Measurements from ENCODE around the gene PRPF38B. TPM values are rescaled to one million over a fixed set of nuclear protein-coding genes. Genes with fewer than 3 reads are reported as not detected.

Gene PRPF38B
- total RNA-seq, 4 donors from 2014 or later = 11.7 to 56.4 (median 39.2) TPM

- in situ Hi-C loops (cut with MboI; ENCODE audit: low pct_ligation_motif_present in 1 of 4, low pct_unique_long_range_greater_than_20kb in 1 of 4, low sequenced_read_pairs in 3 of 4) = loop anchor here in 3 of 4 donors (5.0 to 25.0 kb wide), 5 partner anchors 81 to 433 kb away; partner anchors contain the start of genes SLC25A24 (in 2 of the 3) and EEIG2 (in 1 of the 3)
- TF ChIP-seq POLR2A (IDR thresholded peaks at IDR 0.05) (no peak), CTCF (IDR thresholded peaks at IDR 0.05) (no peak), POLR2AphosphoS5 (IDR thresholded peaks at IDR 0.05) (no peak), EP300 (IDR thresholded peaks at IDR 0.05; ENCODE audit: low read depth) (no peak)
- 79 to 93% methylated on average over 3 to 9 of the region's 9 CpGs for WGBS, 2 donors (ENCODE audit: low coverage in 1 of 2)
Measured at GRCh38 chr1:108645564-108646184, 46.4 kb upstream of the PRPF38B start.

DNA sequence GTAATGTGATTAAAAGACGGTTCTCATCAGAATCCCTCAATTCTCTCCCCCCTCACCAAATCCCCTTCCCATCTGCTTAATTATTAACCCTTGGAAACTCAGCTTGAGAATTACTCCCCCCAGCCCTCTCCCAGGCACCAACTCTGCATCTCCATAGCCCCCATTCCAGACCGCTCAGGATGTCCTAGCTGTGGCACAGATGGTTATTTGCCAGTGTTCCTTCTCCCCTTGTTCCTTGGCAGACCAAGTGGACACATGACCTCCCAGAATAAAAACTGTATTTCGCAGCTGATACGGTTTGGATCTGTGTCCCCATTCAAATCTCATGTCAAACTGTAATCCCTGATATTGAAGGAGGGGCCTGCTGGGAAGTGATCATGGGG is 45.9 kb upstream of the PRPF38B start:
- DNase-seq = no peak
- Histone ChIP-seq H3K27me3 (no peaks in the 10 kb centered on the region), H3K9me3 (no peaks in the 10 kb centered on the region), H3K4me3 (no peak overlapping the region), H3K4me1 (peaks cover 15 to 43% (median 22%) of the 10 kb centered on the region in 4 donors), H3K27ac (peak overlapping the region; percentile 82 to 90 (median 86)), H3K36me3 (no peaks in the 10 kb centered on the region)
- intact Hi-C loops (cut with DNase I; ENCODE audit: low total_unique reads) = no loop called here
- in situ Hi-C loops (cut with MboI; ENCODE audit: low pct_ligation_motif_present in 1 of 4, low pct_unique_long_range_greater_than_20kb in 1 of 4, low sequenced_read_pairs in 3 of 4) = loop anchor here in 3 of 4 donors (5.0 to 25.0 kb wide), 5 partner anchors 81 to 434 kb away; partner anchors contain the start of genes SLC25A24 (in 2 of the 3) and EEIG2 (in 1 of the 3)
- TF ChIP-seq POLR2AphosphoS5 (IDR thresholded peaks at IDR 0.05) (no peak), CTCF (IDR thresholded peaks at IDR 0.05) (no peak), EP300 (IDR thresholded peaks at IDR 0.05; ENCODE audit: low read depth) (no peak), POLR2A (IDR thresholded peaks at IDR 0.05) (no peak)
- 82 to 100% methylated on average over 1 to 4 of the region's 4 CpGs for WGBS, 2 donors (ENCODE audit: low coverage in 1 of 2)

More at GRCh38 chr1:108645564-108646184, 46.4 kb upstream of the PRPF38B start:
- Histone ChIP-seq H3K4me1 (peaks cover 15 to 43% (median 22%) of the 10 kb centered on the region in 4 donors), H3K27me3 (no peaks in the 10 kb centered on the region), H3K27ac (peak overlapping the region; percentile 82 to 90 (median 86)), H3K9me3 (no peaks in the 10 kb centered on the region), H3K36me3 (no peaks in the 10 kb centered on the region), H3K4me3 (no peak overlapping the region)
- intact Hi-C loops (cut with DNase I; ENCODE audit: low total_unique reads) = loop anchor here (2.0 kb wide), 1 partner anchor 129 kb away; no protein-coding TSS in a partner anchor
- DNase-seq = no peak

DNA sequence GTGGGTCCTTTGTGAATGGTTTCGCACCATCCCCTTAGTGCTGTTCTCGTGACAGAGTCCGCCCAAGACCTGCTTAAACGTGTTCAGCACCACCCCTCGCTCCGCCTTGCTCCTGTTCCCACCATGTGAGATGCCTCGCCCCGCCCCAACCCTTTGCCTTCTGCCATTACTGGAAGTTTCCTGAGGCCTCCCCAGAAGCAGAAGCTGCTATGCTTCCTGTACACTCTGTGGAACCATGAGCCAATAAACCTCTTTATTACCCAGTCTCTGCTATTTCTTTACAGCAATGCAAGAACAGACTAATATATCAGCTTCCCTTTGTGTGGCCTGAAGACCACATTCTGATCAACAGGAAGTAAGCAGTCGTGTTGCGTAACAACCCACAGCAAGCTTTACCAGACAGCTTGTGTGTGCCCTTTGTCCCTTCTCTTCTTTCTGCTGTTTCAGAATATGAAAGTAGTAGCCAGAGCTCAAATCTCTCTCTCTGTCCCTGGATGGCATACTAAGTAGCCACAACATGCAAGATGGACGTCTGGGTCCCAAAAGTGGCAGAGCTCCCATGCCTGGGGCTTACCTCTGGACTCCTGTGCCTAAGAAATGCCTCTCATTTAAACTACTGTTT is 45.4 kb upstream of the PRPF38B start:
- 22 to 55% methylated on average over 2 to 11 of the region's 11 CpGs for WGBS, 2 donors (ENCODE audit: low coverage in 1 of 2)
- peak; percentile 89 for DNase-seq
- intact Hi-C loops (cut with DNase I; ENCODE audit: low total_unique reads) (no loop called here), in situ Hi-C loops (cut with MboI; ENCODE audit: low pct_ligation_motif_present in 1 of 4, low pct_unique_long_range_greater_than_20kb in 1 of 4, low sequenced_read_pairs in 3 of 4) (loop anchor here in 3 of 4 donors (5.0 to 25.0 kb wide), 5 partner anchors 82 to 434 kb away; partner anchors contain the start of genes SLC25A24 (in 2 of the 3) and EEIG2 (in 1 of the 3))
- Histone ChIP-seq H3K36me3 (no peaks in the 10 kb centered on the region), H3K4me3 (no peak overlapping the region), H3K9me3 (no peaks in the 10 kb centered on the region), H3K27me3 (no peaks in the 10 kb centered on the region), H3K4me1 (peaks cover 15 to 43% (median 22%) of the 10 kb centered on the region in 4 donors), H3K27ac (peak overlapping the region; percentile 82 to 90 (median 86))
- peak; percentile 14 to 79 (median 70) for TF ChIP-seq POLR2AphosphoS5 (IDR thresholded peaks at IDR 0.05)
- no peak for TF ChIP-seq CTCF (IDR thresholded peaks at IDR 0.05)
- TF ChIP-seq EP300 (IDR thresholded peaks at IDR 0.05; ENCODE audit: low read depth) = no peak
- TF ChIP-seq POLR2A (IDR thresholded peaks at IDR 0.05) = peak; percentile 66

DNA sequence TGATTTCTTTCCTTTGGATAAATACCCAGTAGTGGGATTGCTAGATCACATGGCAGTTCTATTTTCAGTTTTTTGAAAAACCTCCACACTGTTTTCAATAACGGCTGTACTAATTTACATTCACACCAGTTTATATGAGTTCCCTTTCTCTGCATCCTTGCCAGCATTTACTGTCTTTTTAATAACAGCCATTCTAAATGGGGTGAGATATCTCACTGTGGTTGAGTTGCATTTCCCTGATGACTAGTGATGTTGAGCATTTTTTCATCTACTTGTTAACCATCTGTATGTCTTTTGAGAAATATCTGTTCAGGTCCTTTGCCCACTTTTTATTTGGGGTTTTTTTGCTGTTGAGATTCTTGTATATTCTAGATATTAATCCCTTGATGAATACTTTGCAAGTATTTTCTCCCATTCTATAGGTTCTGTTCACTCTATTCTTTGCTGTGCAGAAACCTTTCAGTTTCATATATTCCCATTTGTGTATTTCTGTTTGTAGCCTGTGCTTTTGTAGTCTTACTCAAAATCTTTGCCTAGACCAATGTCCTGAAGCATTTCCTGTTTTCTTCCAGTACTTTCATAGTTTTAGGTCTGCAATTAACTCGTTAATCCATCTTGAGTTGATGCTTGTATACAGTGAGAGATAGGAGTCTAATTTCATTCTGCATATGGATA is 38.5 kb upstream of the PRPF38B start:
- Histone ChIP-seq H3K4me3 (no peak overlapping the region), H3K27ac (no peak overlapping the region), H3K9me3 (no peaks in the 10 kb centered on the region), H3K36me3 (no peaks in the 10 kb centered on the region), H3K27me3 (no peaks in the 10 kb centered on the region), H3K4me1 (no peaks in the 10 kb centered on the region)
- TF ChIP-seq CTCF (IDR thresholded peaks at IDR 0.05) (no peak), POLR2A (IDR thresholded peaks at IDR 0.05) (no peak), EP300 (IDR thresholded peaks at IDR 0.05; ENCODE audit: low read depth) (no peak), POLR2AphosphoS5 (IDR thresholded peaks at IDR 0.05) (no peak)
- in situ Hi-C loops (cut with MboI; ENCODE audit: low pct_ligation_motif_present in 1 of 4, low pct_unique_long_range_greater_than_20kb in 1 of 4, low sequenced_read_pairs in 3 of 4) = no loop called here
- intact Hi-C loops (cut with DNase I; ENCODE audit: low total_unique reads) = no loop called here
- 55 to 75% methylated on average over 2 of the region's 2 CpGs for WGBS, 2 donors (ENCODE audit: low coverage in 1 of 2)
- no peak for DNase-seq

Data from transverse colon (tissue), 4 donors.